GM12891 (cell line): ENCODE data around the gene PRR23E.

Source experiments
- PAX5 ChIP-seq: IDR thresholded peaks from 2 replicates; pipeline ENCODE4 v1.6.1; 2011; ENCODE audit warnings: low read length, moderate library complexity, mild to moderate bottlenecking; ENCODE audit not compliant: insufficient read depth, severe bottlenecking
- POLR2A ChIP-seq: IDR thresholded peaks from 2 replicates; pipeline ENCODE4 v1.6.1; 2011; ENCODE audit warnings: low read depth, low read length, control low read depth
- POLR2AphosphoS5 ChIP-seq: IDR thresholded peaks from 2 replicates; pipeline ENCODE4 v1.6.1; 2011; ENCODE audit warnings: low read depth, low read length, control low read depth
- POU2F2 ChIP-seq: IDR thresholded peaks from 2 replicates; pipeline ENCODE4 v1.6.1; 2011; ENCODE audit warnings: low read depth, mild to moderate bottlenecking, control low read depth, low read length, moderate library complexity
- SPI1 ChIP-seq: IDR thresholded peaks from 2 replicates; pipeline ENCODE4 v1.6.1; 2011; ENCODE audit warnings: low read depth, low read length, control low read depth
- TAF1 ChIP-seq: IDR thresholded peaks from 2 replicates; pipeline ENCODE4 v1.6.1; 2011; ENCODE audit warnings: low read depth, low read length, control low read depth

DNA sequence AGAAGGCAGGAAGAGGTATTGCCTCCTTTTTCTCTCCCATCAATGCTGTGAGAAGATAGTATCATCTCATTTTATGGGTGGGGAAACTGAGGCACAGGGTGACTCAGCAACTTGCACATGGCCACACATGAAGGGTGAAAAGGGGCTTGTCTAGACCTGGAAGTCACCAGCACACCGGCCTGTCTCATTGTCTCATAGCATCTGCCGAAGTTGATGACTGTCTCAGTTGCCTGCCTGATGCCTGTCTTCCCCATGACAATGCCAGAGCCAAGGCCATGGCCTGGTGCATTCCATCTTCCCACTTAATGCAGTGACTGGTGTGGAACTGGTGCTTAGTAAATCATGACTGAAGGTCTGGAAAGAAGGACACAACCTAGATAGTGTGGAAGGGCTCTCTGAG is 27.9 kb upstream of the PRR23E start:
- TF ChIP-seq POLR2A (no peak), POLR2AphosphoS5 (no peak), TAF1 (no peak), SPI1 (no peak), POU2F2 (no peak), PAX5 (no peak)
